GM12878 (cell line): ENCODE results near the gene RAD52. TPM values are rescaled to one million over a fixed set of nuclear protein-coding genes. Genes with fewer than 3 reads are reported as not detected.

Experiments
- ATAC-seq: fragments of 200-7000 bp; cut with Tn5 transposase; 3 replicates; pipeline ENCODE4 v1.9.1; 2020; ENCODE audit warnings: mild to moderate bottlenecking, moderate library complexity
- BruUV-seq: library from RNA; stranded (reverse); fragments of 400-500 nt; replicated peaks from 2 replicates; lab custom pipeline; 2021; lab: Mats Ljungman, UMichigan
- CTCF ChIA-PET: fragments of 300-600 bp; sonication (Branson Sonifier 250); formaldehyde crosslinking; extraction: SDS; loops from one replicate; lab custom pipeline; 2021; ENCODE audit warnings: inconsistent platforms; lab: Yijun Ruan, JAX
- POLR2A ChIA-PET: fragments of 350-600 bp; formaldehyde crosslinking; extraction: SDS; loops from one replicate; lab custom pipeline; 2021; ENCODE audit warnings: inconsistent platforms; lab: Charles Lee
- RAD21 ChIA-PET: fragments of 300-600 bp; sonication (Branson Sonifier 250); formaldehyde crosslinking; loops from one replicate; lab custom pipeline; 2023; ENCODE audit warnings: antibody characterized with exemption; ENCODE audit not compliant: unreplicated experiment; lab: Charles Lee
- SMC1A ChIA-PET: fragments of 300-600 bp; sonication (Branson Sonifier 250); formaldehyde crosslinking; loops from one replicate; lab custom pipeline; 2023; ENCODE audit not compliant: unreplicated experiment, uncharacterized antibody; lab: Charles Lee
- DNase-seq: peaks from one replicate; pipeline ENCODE4 v3.0.0-alpha.2; 2011; ENCODE audit warnings: low read depth, low spot score
- FAIRE-seq: peaks from 3 replicates; lab custom pipeline; 2011; peaks lifted over from hg19 to GRCh38; lab: Jason Lieb, UNC
- H2AFZ ChIP-seq: 2 replicates; pipeline ENCODE4 v1.6.0; 2011; ENCODE audit warnings: low read depth, low read length, control low read depth; ENCODE audit not compliant: control insufficient read depth
- H3K27ac ChIP-seq: 2 replicates; pipeline ENCODE4 v1.5.1; 2011; ENCODE audit warnings: control low read depth; ENCODE audit not compliant: control insufficient read depth, insufficient read depth
- H3K27me3 ChIP-seq, 2 experiments: replicated peaks in 1 of 2; 2 replicates each; pipeline versions ENCODE4 v1.6.0 to v1.6.1; 2011; ENCODE audit warnings: low read length in 1 of 2; ENCODE audit not compliant: control insufficient read depth in 2 of 2, insufficient read depth in 2 of 2
- H3K36me3 ChIP-seq, 2 experiments: 2 replicates each; pipeline ENCODE4 v1.5.1; 2011; ENCODE audit warnings: low read length in 1 of 2; ENCODE audit not compliant: control insufficient read depth in 2 of 2, insufficient read depth in 2 of 2
- H3K4me1 ChIP-seq: 2 replicates; pipeline ENCODE4 v1.6.1; 2011; ENCODE audit warnings: mild to moderate bottlenecking, low read length, moderate library complexity, mixed read lengths; ENCODE audit not compliant: control insufficient read depth, insufficient read depth
- H3K4me2 ChIP-seq: 2 replicates; pipeline ENCODE4 v1.6.0; 2011; ENCODE audit warnings: control low read depth; ENCODE audit not compliant: control insufficient read depth, insufficient read depth
- H3K4me3 ChIP-seq: fragments of 200-600 bp; sonication (generic); 2 replicates; pipeline ENCODE4 v1.5.1; 2016
- H3K79me2 ChIP-seq: 2 replicates; pipeline ENCODE4 v1.6.0; 2011; ENCODE audit warnings: low read length; ENCODE audit not compliant: control insufficient read depth, insufficient read depth
- H3K9ac ChIP-seq: 2 replicates; pipeline ENCODE4 v1.8.0; 2011; ENCODE audit warnings: low read length, control low read depth, mixed read lengths; ENCODE audit not compliant: control insufficient read depth, insufficient read depth
- H3K9me3 ChIP-seq: replicated peaks from 3 replicates; pipeline ENCODE4 v1.5.1; 2011; ENCODE audit warnings: mild to moderate bottlenecking, low read length; ENCODE audit not compliant: control insufficient read depth, insufficient read depth
- H4K20me1 ChIP-seq: 2 replicates; pipeline ENCODE4 v1.6.0; 2011; ENCODE audit not compliant: control insufficient read depth, insufficient read depth
- HCFC1 ChIP-seq: fragments of 150-350 bp; IDR thresholded peaks from 2 replicates; pipeline ENCODE4 v1.6.1; 2014; ENCODE audit warnings: low read length
- JUNB ChIP-seq: IDR thresholded peaks from 2 replicates; pipeline ENCODE4 v1.6.1; 2016; ENCODE audit warnings: antibody characterized with exemption, mild to moderate bottlenecking
- KDM1A ChIP-seq: fragments of 200-600 bp; sonication (generic); IDR thresholded peaks from 2 replicates; pipeline ENCODE4 v1.6.1; 2016; ENCODE audit warnings: borderline replicate concordance
- KLF5 ChIP-seq: fragments of 450-650 bp; IDR thresholded peaks from 2 replicates; pipeline ENCODE4 v1.6.1; 2014; ENCODE audit warnings: mild to moderate bottlenecking; ENCODE audit not compliant: partially characterized antibody
- MAX ChIP-seq: IDR thresholded peaks from 2 replicates; pipeline ENCODE4 v1.6.1; 2012; ENCODE audit warnings: low read depth, low read length, improper control_type of control experiment
- MEF2A ChIP-seq: IDR thresholded peaks from 2 replicates; pipeline ENCODE4 v1.6.1; 2011; ENCODE audit warnings: low read depth, mild to moderate bottlenecking, low read length, moderate library complexity; ENCODE audit not compliant: insufficient read depth
- MTA2 ChIP-seq: fragments of 450-650 bp; IDR thresholded peaks from 2 replicates; pipeline ENCODE4 v1.6.1; 2016; ENCODE audit warnings: low read depth, mild to moderate bottlenecking, moderate library complexity
- NFIC ChIP-seq: IDR thresholded peaks from 2 replicates; pipeline ENCODE4 v1.6.1; 2012; ENCODE audit warnings: low read depth, mild to moderate bottlenecking, inconsistent platforms, low read length, moderate library complexity
- POLR2A ChIP-seq: IDR thresholded peaks from 2 replicates; pipeline ENCODE4 v1.6.1; 2011; ENCODE audit warnings: low read depth, mild to moderate bottlenecking, low read length
- RB1 ChIP-seq: fragments of 450-650 bp; formaldehyde crosslinking; IDR thresholded peaks from 2 replicates; pipeline ENCODE4 v1.6.1; 2017; ENCODE audit warnings: mild to moderate bottlenecking, borderline replicate concordance
- RELB ChIP-seq: fragments of 450-650 bp; IDR thresholded peaks from 2 replicates; pipeline ENCODE4 v1.6.1; 2017; ENCODE audit warnings: low read depth, mild to moderate bottlenecking, moderate library complexity
- RFX5 ChIP-seq: IDR thresholded peaks from 2 replicates; pipeline ENCODE4 v1.6.1; 2011; ENCODE audit warnings: low read depth, low read length, improper control_type of control experiment
- RUNX3 ChIP-seq: IDR thresholded peaks from 2 replicates; pipeline ENCODE4 v1.6.1; 2012; ENCODE audit warnings: low read length, inconsistent platforms
- SMAD5 ChIP-seq: IDR thresholded peaks from 2 replicates; pipeline ENCODE4 v1.6.1; 2016; ENCODE audit warnings: antibody characterized with exemption, low read depth
- SREBF2 ChIP-seq: IDR thresholded peaks from 2 replicates; pipeline ENCODE4 v1.6.1; 2012; ENCODE audit warnings: mild to moderate bottlenecking, low read length
- SUPT20H ChIP-seq: IDR thresholded peaks from 2 replicates; pipeline ENCODE4 v1.6.1; 2011; ENCODE audit warnings: low read depth, mild to moderate bottlenecking, low read length, moderate library complexity, borderline replicate concordance; ENCODE audit not compliant: control insufficient read depth
- TCF3 ChIP-seq: IDR thresholded peaks from 2 replicates; pipeline ENCODE4 v1.6.1; 2012; ENCODE audit warnings: low read depth, mild to moderate bottlenecking, low read length, borderline replicate concordance; ENCODE audit not compliant: insufficient read depth
- TCF7 ChIP-seq: IDR thresholded peaks from 2 replicates; pipeline ENCODE4 v1.6.1; 2014; ENCODE audit warnings: antibody characterized with exemption, borderline replicate concordance
- ZNF274 ChIP-seq: IDR thresholded peaks from one replicate; pipeline ENCODE4 v1.8.0; 2011; ENCODE audit not compliant: insufficient read length, insufficient read depth
- WGBS: methylation state at CpG from one replicate; pipeline ENCODE4 v1.1.6; 2016; ENCODE audit warnings: low lambda C conversion rate; ENCODE audit not compliant: insufficient replicate concordance, insufficient coverage; ENCODE audit errors: missing lambda C conversion rate; 5-methylcytosine and 5-hydroxymethylcytosine counted together
- in situ Hi-C: fragments of 300-500 bp; cut with MboI; formaldehyde crosslinking; loops from 9 replicates; pipeline ENCODE4 v1.14.3; 2018; ENCODE audit warnings: mixed read lengths
- intact Hi-C: fragments of 100-400 bp; cut with micrococcal nuclease; formaldehyde crosslinking; loops from one replicate; pipeline ENCODE4 v1.14.2; 2022; ENCODE audit not compliant: unreplicated experiment
- polyA plus RNA-seq, 11 experiments: library from polyadenylated mRNA; depleted of rRNA in 4 of 11; unstranded in 6 of 11; stranded (reverse) in 5 of 11; fragments of >200 nt; fragmentation: Nextera tagmentation in 4 of 11; fragmentation: Illumina TruSeq in 1 of 11; extraction: Ambion mirVana in 4 of 11; extraction: Trizol in 1 of 11; gene quantifications; 1 replicate in 1 of 11; 2 replicates in 10 of 11; pipeline versions ENCODE4 v1.2.1 to v1.2.3, GENCODE V29; 2011 to 2016; ENCODE audit warnings: inconsistent platforms in 2 of 11, missing spikeins in 2 of 11, low read depth in 1 of 11
- total RNA-seq, 4 experiments: library from RNA; depleted of rRNA in 3 of 4; stranded (reverse); fragments of >200 nt in 3 of 4; fragmentation: Illumina TruSeq in 1 of 4; extraction: Trizol in 1 of 4; gene quantifications; 2 replicates each; pipeline versions ENCODE4 v1.2.1 to v1.2.3, GENCODE V29; 2013 to 2021
- TF ChIP-seq, protein P1 (sequence below): IDR thresholded peaks from 2 replicates; pipeline ENCODE4 v1.6.1; 2012; ENCODE audit warnings: low read length, inconsistent platforms

Gene RAD52
- total and polyA plus RNA-seq, 10 of the 15 experiments (the other 5 are each of a cell fraction or from before 2014, with no cell fraction given) = 2.0 to 15.7 (median 8.9) TPM

- Histone ChIP-seq H3K27ac (no peak overlapping the region), H3K4me1 (no peaks in the 10 kb centered on the region), H4K20me1 (no peaks in the 10 kb centered on the region), H3K9ac (no peak overlapping the region), H3K79me2 (no peaks in the 10 kb centered on the region), H3K36me3 (peaks cover 7 to 28% of the 10 kb centered on the region in 2 experiments), H3K27me3 (no peaks in the 10 kb centered on the region), H2AFZ (no peak overlapping the region), H3K4me2 (no peak overlapping the region), H3K9me3 (no peaks in the 10 kb centered on the region), H3K4me3 (no peak overlapping the region)
- intact Hi-C loops (loop anchor here (10.0 kb wide), 1 partner anchor 306 kb away; no protein-coding TSS in a partner anchor), in situ Hi-C loops (no loop called here)
- BruUV-seq = no TSS peak
- ChIA-PET SMC1A (interaction anchor here (0.9 to 1.2 kb wide), 3 partner anchors 13 to 54 kb away, joined by 3 to 4 read pairs (median 3); no protein-coding TSS in a partner anchor), RAD21 (no interaction called here), CTCF (interaction anchor here (1.0 to 1.2 kb wide), 4 partner anchors 17 to 303 kb away, joined by 3 read pairs; no protein-coding TSS in a partner anchor), POLR2A (no interaction called here)
- DNase-seq (no peak), ATAC-seq (peak; percentile 38), FAIRE-seq (no peak)
- 11% methylated on average over 1 of the region's 1 CpG for WGBS
- TF ChIP-seq RELB (no peak), TCF7 (peak; percentile 89), RUNX3 (peak; percentile 90), MEF2A (peak; percentile 77; the same call in 1 of the 2 replicates), SMAD5 (no peak), KLF5 (no peak), ZNF274 (no peak), POLR2A (no peak), RFX5 (no peak), MTA2 (no peak), KDM1A (no peak), RB1 (no peak), TCF3 (no peak), HCFC1 (no peak), SREBF2 (no peak), SUPT20H (no peak), JUNB (peak; percentile 17; the same call in 1 of the 2 replicates), NFIC (0 out of 2 replicates have a peak, but pooled peaks have one; percentile 23), MAX (no peak)
- TF ChIP-seq, protein P1, sequence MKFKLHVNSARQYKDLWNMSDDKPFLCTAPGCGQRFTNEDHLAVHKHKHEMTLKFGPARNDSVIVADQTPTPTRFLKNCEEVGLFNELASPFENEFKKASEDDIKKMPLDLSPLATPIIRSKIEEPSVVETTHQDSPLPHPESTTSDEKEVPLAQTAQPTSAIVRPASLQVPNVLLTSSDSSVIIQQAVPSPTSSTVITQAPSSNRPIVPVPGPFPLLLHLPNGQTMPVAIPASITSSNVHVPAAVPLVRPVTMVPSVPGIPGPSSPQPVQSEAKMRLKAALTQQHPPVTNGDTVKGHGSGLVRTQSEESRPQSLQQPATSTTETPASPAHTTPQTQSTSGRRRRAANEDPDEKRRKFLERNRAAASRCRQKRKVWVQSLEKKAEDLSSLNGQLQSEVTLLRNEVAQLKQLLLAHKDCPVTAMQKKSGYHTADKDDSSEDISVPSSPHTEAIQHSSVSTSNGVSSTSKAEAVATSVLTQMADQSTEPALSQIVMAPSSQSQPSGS = no peak
Measured at GRCh38 chr12:870378-870777, 79.1 kb downstream of the RAD52 start.
